Muscle of leg (tissue), 11 donors: ENCODE results near the gene RTP3. TPM values are rescaled to one million over a fixed set of nuclear protein-coding genes. Genes with fewer than 3 reads are reported as not detected.

Experiments used
- DNase-seq: peaks from one replicate; pipeline ENCODE4 v3.0.0; 2013
- H3K27ac ChIP-seq: one replicate; pipeline ENCODE4 v1.5.1; 2013; ENCODE audit warnings: mild to moderate bottlenecking, low read length, control low read depth
- H3K27me3 ChIP-seq: one replicate; pipeline ENCODE4 v1.6.1; 2013; ENCODE audit warnings: low read length; ENCODE audit not compliant: control insufficient read depth, insufficient read depth
- H3K36me3 ChIP-seq: one replicate; pipeline ENCODE4 v1.6.1; 2013; ENCODE audit warnings: low read length; ENCODE audit not compliant: control insufficient read depth, insufficient read depth
- H3K4me1 ChIP-seq: one replicate; pipeline ENCODE4 v1.6.1; 2013; ENCODE audit warnings: low read length; ENCODE audit not compliant: control insufficient read depth, insufficient read depth
- H3K4me3 ChIP-seq: one replicate; pipeline ENCODE4 v1.5.1; 2013; ENCODE audit warnings: low read length, control low read depth
- H3K9me3 ChIP-seq: replicated peaks from 2 replicates; pipeline ENCODE4 v1.6.1; 2013; ENCODE audit warnings: low read depth, low read length; ENCODE audit not compliant: control insufficient read depth
- WGBS: methylation state at CpG from one replicate; pipeline ENCODE4 v1.1.5; 2013; ENCODE audit warnings: missing lambda C conversion rate; ENCODE audit not compliant: insufficient coverage; 5-methylcytosine and 5-hydroxymethylcytosine counted together
- polyA plus RNA-seq, 8 donors: library from polyadenylated mRNA; unstranded; fragments of 120-200 nt; gene quantifications; one replicate each; pipeline versions ENCODE4 v1.2.1 to v1.2.3, GENCODE V29; 2013; ENCODE audit warnings: inconsistent platforms in 1 of 8, low replicate concordance in 1 of 8; ENCODE audit not compliant: insufficient read length in 8 of 8, insufficient read depth in 1 of 8
- total RNA-seq: library from RNA; stranded (reverse); fragments of 120-200 nt; gene quantifications from one replicate; pipeline ENCODE4 v1.2.4, GENCODE V29; 2013

Gene RTP3
- total and polyA plus RNA-seq, 9 donors, result 0.04 to 0.09 TPM; not detected in 7

- H3K4me3 ChIP-seq, result no peak overlapping the region
- H3K27ac ChIP-seq, result no peak overlapping the region
- H3K27me3 ChIP-seq, result peaks cover 33% of the 10 kb centered on the region
- H3K4me1 ChIP-seq, result peaks cover 18% of the 10 kb centered on the region
- peak; percentile 32 for DNase-seq
- no peaks in the 10 kb centered on the region for H3K9me3 ChIP-seq
- H3K36me3 ChIP-seq, result no peaks in the 10 kb centered on the region
- 67% methylated on average over 3 of the region's 6 CpGs for WGBS
Measured at GRCh38 chr3:46468753-46469600, 28.8 kb upstream of the RTP3 start.

- DNase-seq, result no peak
- H3K27ac ChIP-seq, result no peak overlapping the region
- WGBS, result 61% methylated on average over 2 of the region's 3 CpGs
- H3K4me3 ChIP-seq, result no peak overlapping the region
- H3K27me3 ChIP-seq, result peaks cover 25% of the 10 kb centered on the region
- peaks cover 18% of the 10 kb centered on the region for H3K4me1 ChIP-seq
- H3K9me3 ChIP-seq, result peaks cover 2% of the 10 kb centered on the region
- H3K36me3 ChIP-seq, result no peaks in the 10 kb centered on the region
Measured at GRCh38 chr3:46469680-46470357, 28.0 kb upstream of the RTP3 start.

DNA sequence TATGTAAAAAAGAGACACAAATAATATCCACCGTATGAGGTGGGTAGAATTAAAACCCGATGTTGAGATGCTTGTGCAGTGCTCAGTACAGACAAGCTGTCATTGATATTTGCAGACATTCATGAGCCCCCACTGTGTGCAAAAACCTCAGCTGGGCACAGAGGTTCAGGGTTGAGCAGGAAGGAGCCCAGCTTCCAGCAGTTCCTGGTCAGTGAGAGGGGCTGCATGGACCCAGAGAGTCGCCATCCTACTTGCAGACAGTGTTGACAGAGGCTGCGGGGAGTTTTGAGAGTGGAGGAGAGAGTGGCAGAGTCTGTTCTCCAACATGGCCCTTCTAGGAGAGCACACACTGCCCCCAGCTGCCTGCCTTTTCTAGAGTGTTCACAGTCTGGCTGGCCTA lies 26.9 kb upstream of the RTP3 start:
- H3K27ac ChIP-seq, result no peak overlapping the region
- peaks cover 2% of the 10 kb centered on the region for H3K9me3 ChIP-seq
- 71% methylated on average over 1 of the region's 4 CpGs for WGBS
- no peak for DNase-seq
- H3K27me3 ChIP-seq, result peaks cover 16% of the 10 kb centered on the region
- no peak overlapping the region for H3K4me3 ChIP-seq
- H3K4me1 ChIP-seq, result peaks cover 18% of the 10 kb centered on the region
- no peaks in the 10 kb centered on the region for H3K36me3 ChIP-seq

DNA sequence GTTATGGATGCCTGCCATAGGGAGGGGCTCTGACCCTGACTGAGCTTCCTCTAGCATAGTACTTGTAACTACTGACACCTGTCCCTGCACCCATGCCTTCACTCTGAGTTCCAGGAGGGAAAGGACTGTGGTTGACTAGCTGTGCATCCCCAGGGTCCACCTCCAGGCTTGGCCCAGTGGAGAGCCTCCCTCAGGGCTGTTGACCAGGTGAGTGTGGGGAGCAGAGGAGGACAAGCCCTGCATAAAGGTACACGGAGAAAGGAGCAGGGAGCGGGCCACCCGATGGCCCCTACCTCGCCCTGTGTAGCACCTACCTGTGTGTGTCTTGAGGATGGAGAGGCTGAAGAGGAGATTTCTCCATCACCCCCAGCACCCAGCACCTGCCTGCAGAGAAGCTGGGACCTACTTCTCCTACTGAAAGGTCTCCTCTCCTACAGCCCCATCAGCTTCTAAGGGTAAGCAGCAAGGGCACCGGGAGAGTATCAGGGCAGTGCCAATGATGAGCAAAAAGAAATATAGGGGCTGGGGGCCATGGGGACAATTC lies 26.3 kb upstream of the RTP3 start:
- Histone ChIP-seq H3K27ac (no peak overlapping the region), H3K36me3 (no peaks in the 10 kb centered on the region), H3K27me3 (peaks cover 10% of the 10 kb centered on the region), H3K9me3 (peaks cover 2% of the 10 kb centered on the region), H3K4me1 (peaks cover 18% of the 10 kb centered on the region), H3K4me3 (no peak overlapping the region)
- WGBS, result no CpG with 5 or more reads among the region's 5 CpGs
- DNase-seq, result no peak

GRCh38 chr3:46472736-46473135 lies 25.0 kb upstream of the RTP3 start:
- Histone ChIP-seq H3K36me3 (no peaks in the 10 kb centered on the region), H3K4me1 (peaks cover 18% of the 10 kb centered on the region), H3K27ac (no peak overlapping the region), H3K4me3 (no peak overlapping the region), H3K9me3 (peaks cover 2% of the 10 kb centered on the region), H3K27me3 (peaks cover 10% of the 10 kb centered on the region)
- WGBS, result 81% methylated on average over 2 of the region's 2 CpGs
- DNase-seq, result no peak

- WGBS, result no CpG with 5 or more reads among the region's 4 CpGs
- no peak for DNase-seq
- Histone ChIP-seq H3K36me3 (no peaks in the 10 kb centered on the region), H3K27ac (no peak overlapping the region), H3K9me3 (peaks cover 2% of the 10 kb centered on the region), H3K27me3 (peaks cover 12% of the 10 kb centered on the region), H3K4me1 (no peaks in the 10 kb centered on the region), H3K4me3 (no peak overlapping the region)
Measured at GRCh38 chr3:46477145-46477544, 20.6 kb upstream of the RTP3 start.

- Histone ChIP-seq H3K27me3 (peaks cover 9% of the 10 kb centered on the region), H3K27ac (no peak overlapping the region), H3K9me3 (peaks cover 2% of the 10 kb centered on the region), H3K4me1 (no peaks in the 10 kb centered on the region), H3K36me3 (no peaks in the 10 kb centered on the region), H3K4me3 (no peak overlapping the region)
- WGBS, result 65% methylated on average over 6 of the region's 6 CpGs
- no peak for DNase-seq
Measured at GRCh38 chr3:46477756-46478155, 20.0 kb upstream of the RTP3 start.

DNA sequence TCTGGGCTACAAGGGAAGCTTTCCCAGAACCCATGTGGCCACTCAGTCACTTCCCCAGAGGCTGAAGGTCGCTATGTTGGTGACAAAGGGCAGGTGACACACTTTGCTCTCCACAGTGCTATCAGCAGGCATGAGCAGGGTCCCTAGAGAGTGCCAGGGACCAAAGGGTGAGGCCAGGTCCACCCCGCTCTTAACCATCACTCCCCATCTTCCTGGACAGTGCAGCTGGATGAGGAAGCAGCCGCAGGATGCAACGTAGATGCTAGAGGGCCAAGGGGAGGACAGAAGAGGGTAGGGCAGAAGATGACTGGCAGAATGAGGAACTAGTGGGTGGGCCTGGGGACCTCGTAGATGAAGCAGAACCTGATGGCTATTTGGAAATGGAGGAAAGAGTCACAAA lies 19.4 kb upstream of the RTP3 start:
- Histone ChIP-seq H3K4me3 (no peak overlapping the region), H3K27ac (no peak overlapping the region), H3K4me1 (peaks cover under 1% of the 10 kb centered on the region), H3K27me3 (peaks cover 7% of the 10 kb centered on the region), H3K36me3 (no peaks in the 10 kb centered on the region), H3K9me3 (peaks cover 2% of the 10 kb centered on the region)
- WGBS, result 83% methylated on average over 1 of the region's 5 CpGs
- no peak for DNase-seq

DNA sequence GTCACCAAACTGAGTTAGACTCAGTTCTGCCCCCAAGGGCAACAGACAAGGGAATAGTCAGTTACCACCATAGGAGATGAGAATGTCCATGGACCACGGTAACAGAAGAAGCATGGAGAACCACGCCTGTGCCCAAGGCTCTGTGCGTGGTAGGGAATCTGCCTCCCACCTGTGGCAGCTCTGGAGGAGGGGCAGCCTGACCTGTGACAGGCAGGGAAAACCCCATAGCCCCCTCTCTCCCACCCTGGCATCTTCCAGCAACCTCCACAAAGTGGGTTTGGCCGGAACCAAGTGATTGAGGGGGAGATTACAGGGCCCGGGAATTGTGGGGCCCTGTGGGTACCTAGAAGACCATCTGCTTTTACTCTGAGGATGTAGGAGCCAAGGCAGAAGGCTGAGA lies 18.8 kb upstream of the RTP3 start:
- H3K4me3 ChIP-seq, result no peak overlapping the region
- DNase-seq, result no peak
- H3K27me3 ChIP-seq, result peaks cover 7% of the 10 kb centered on the region
- H3K9me3 ChIP-seq, result peaks cover 2% of the 10 kb centered on the region
- no peak overlapping the region for H3K27ac ChIP-seq
- H3K4me1 ChIP-seq, result peaks cover 5% of the 10 kb centered on the region
- WGBS, result 80% methylated on average over 1 of the region's 5 CpGs
- no peaks in the 10 kb centered on the region for H3K36me3 ChIP-seq

DNA sequence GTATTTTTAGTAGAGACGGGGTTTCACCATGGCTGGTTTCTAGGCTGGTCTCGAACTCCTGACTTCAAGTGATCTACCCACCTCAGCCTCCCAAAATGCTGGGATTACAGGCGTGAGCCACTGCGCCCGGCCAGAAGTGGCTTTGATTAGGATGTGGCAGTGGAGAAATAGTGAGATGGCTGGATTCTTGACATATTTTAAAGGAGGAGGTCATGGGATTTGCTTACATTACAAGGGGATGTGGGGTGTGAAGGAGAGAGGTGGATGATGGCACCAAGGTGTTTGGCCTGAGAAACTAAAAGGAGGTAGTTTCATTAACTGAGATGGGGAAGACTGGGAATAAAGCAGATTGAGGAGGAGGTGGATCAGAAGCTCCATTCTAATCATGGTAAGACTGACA lies 18.1 kb upstream of the RTP3 start:
- Histone ChIP-seq H3K4me3 (no peak overlapping the region), H3K27ac (no peak overlapping the region), H3K27me3 (peaks cover 7% of the 10 kb centered on the region), H3K9me3 (peaks cover 2% of the 10 kb centered on the region), H3K4me1 (peaks cover 12% of the 10 kb centered on the region), H3K36me3 (no peaks in the 10 kb centered on the region)
- 80% methylated on average over 2 of the region's 5 CpGs for WGBS
- no peak for DNase-seq
